ENCODE measurements around the gene SPATA2. TPM values are rescaled to one million over a fixed set of nuclear protein-coding genes. Genes with fewer than 3 reads are reported as not detected.

Gene SPATA2
- total and polyA plus RNA-seq, 2 of the 8 experiments (the other 6 are each of a cell fraction or from before 2014, with no cell fraction given) = 11.0 to 13.0 TPM

- H2BK20ac ChIP-seq (ENCODE audit: low read length) = no peak overlapping the region
- H3K14ac ChIP-seq (ENCODE audit: insufficient read length) = no peak overlapping the region
- H2BK12ac ChIP-seq (ENCODE audit: low read depth, low read length) = no peak overlapping the region
- H3K9ac ChIP-seq (replicated peaks in 1 of 4; ENCODE audit: extremely low read depth in 1 of 4, low read depth in 3 of 4, low read length in 3 of 4) = no peak overlapping the region; a peak in 2 of 7 replicates
- no peak overlapping the region for H3K18ac ChIP-seq (ENCODE audit: extremely low read depth, low read length)
- POLR2A ChIA-PET (ENCODE audit: partially characterized antibody) = interaction anchor here (1.2 to 1.4 kb wide), 2 partner anchors 18 to 275 kb away, joined by 4 read pairs; no protein-coding TSS in a partner anchor
- peaks cover 2 to 8% of the 10 kb centered on the region in 2 experiments for H4K20me1 ChIP-seq (replicated peaks in 1 of 2; ENCODE audit: control insufficient read depth in 1 of 2, insufficient read depth in 2 of 2, low read length in 2 of 2)
- no peak overlapping the region for H4K91ac ChIP-seq (replicated peaks; ENCODE audit: insufficient read length, low read length)
- H2BK15ac ChIP-seq (ENCODE audit: low read length) = no peak overlapping the region
- peaks cover 0 to 12% (median 0%) of the 10 kb centered on the region in 4 experiments; a peak in 2 of 8 replicates for H3K36me3 ChIP-seq (ENCODE audit: control insufficient read depth in 2 of 4, insufficient read depth in 4 of 4, low read length in 3 of 4)
- 84% methylated on average over 16 of the region's 16 CpGs; no CpG with 5 or more reads in 1 of the 2 experiments for WGBS, 2 experiments (ENCODE audit: extremely low coverage in 1 of 2, insufficient coverage in 1 of 2, insufficient read length in 1 of 2, insufficient replicate concordance in 2 of 2, low coverage in 1 of 2, low lambda C conversion rate in 2 of 2, missing lambda C conversion rate in 1 of 2)
- H4K5ac ChIP-seq (ENCODE audit: insufficient read length, low read depth, low read length) = no peak overlapping the region
- no peak overlapping the region for H3K4me2 ChIP-seq (ENCODE audit: insufficient read depth in 1 of 2, low read depth in 2 of 2, low read length in 2 of 2)
- no peaks in the 10 kb centered on the region for H3K9me3 ChIP-seq (ENCODE audit: insufficient read depth in 2 of 2, low read depth in 1 of 2, low read length in 1 of 2)
- peaks cover 0 to 12% (median 6%) of the 10 kb centered on the region in 4 experiments; a peak in 5 of 7 replicates for H3K4me1 ChIP-seq (replicated peaks in 1 of 4; ENCODE audit: control insufficient read depth in 3 of 4, insufficient read depth in 4 of 4, low read length in 3 of 4)
- H3K27ac ChIP-seq (ENCODE audit: low read depth, low read length) = no peak overlapping the region
- CTCF ChIA-PET (ENCODE audit: partially characterized antibody) = interaction anchor here (0.6 to 12.8 kb wide), 18 partner anchors 8 to 556 kb away, joined by 3 to 199 read pairs (median 6); no protein-coding TSS in a partner anchor
- no peak overlapping the region for H2BK120ac ChIP-seq (replicated peaks; ENCODE audit: low read depth, low read length)
- H3K23me2 ChIP-seq (ENCODE audit: low read depth, low read length) = peaks cover 1% of the 10 kb centered on the region; the same call in 1 of the 2 replicates
- H3K79me1 ChIP-seq (ENCODE audit: low read depth, low read length) = no peaks in the 10 kb centered on the region
- TF ChIP-seq KDM1A (IDR thresholded peaks at IDR 0.05; ENCODE audit: borderline replicate concordance, low read length) (peak; percentile 47; the same call in 1 of the 2 replicates), TCF12 (IDR thresholded peaks at IDR 0.05; ENCODE audit: low read depth, low read length) (no peak)
- H3K56ac ChIP-seq (replicated peaks; ENCODE audit: insufficient read length, low read depth, low read length) = no peak overlapping the region
- H3K4me3 ChIP-seq (ENCODE audit: extremely low read depth in 1 of 4, insufficient read depth in 2 of 4, low read depth in 3 of 4, low read length in 4 of 4) = no peak overlapping the region
- no peak overlapping the region for H3K23ac ChIP-seq (ENCODE audit: insufficient read length)
- H2BK5ac ChIP-seq (ENCODE audit: low read depth, low read length) = no peak overlapping the region
- H3K79me2 ChIP-seq (ENCODE audit: control insufficient read depth in 1 of 2, insufficient read depth in 2 of 2, low read length in 2 of 2) = no peaks in the 10 kb centered on the region
- FAIRE-seq (no peak), DNase-seq (ENCODE audit: low read depth in 1 of 2, low spot score in 2 of 2) (no peak)
- no peak overlapping the region for H3K4ac ChIP-seq (replicated peaks; ENCODE audit: insufficient read length, low read depth, low read length)
- no peak overlapping the region for H4K8ac ChIP-seq (ENCODE audit: extremely low read depth, insufficient read depth, low read length)
- no peak overlapping the region for H2AK5ac ChIP-seq (ENCODE audit: low read depth, low read length)
- no peaks in the 10 kb centered on the region for H3K27me3 ChIP-seq (replicated peaks in 1 of 4; ENCODE audit: control insufficient read depth in 3 of 4, extremely low read depth in 1 of 4, insufficient read depth in 3 of 4, low read length in 3 of 4)
- H2AFZ ChIP-seq (ENCODE audit: low read length) = no peak overlapping the region
These were observed 29.6 kb downstream of the SPATA2 start for GRCh38 chr20:49885558-49886332.

All from H1 (cell line).